ENCODE measurements around the gene KIAA0408.

- TF ChIP-seq, protein P1, sequence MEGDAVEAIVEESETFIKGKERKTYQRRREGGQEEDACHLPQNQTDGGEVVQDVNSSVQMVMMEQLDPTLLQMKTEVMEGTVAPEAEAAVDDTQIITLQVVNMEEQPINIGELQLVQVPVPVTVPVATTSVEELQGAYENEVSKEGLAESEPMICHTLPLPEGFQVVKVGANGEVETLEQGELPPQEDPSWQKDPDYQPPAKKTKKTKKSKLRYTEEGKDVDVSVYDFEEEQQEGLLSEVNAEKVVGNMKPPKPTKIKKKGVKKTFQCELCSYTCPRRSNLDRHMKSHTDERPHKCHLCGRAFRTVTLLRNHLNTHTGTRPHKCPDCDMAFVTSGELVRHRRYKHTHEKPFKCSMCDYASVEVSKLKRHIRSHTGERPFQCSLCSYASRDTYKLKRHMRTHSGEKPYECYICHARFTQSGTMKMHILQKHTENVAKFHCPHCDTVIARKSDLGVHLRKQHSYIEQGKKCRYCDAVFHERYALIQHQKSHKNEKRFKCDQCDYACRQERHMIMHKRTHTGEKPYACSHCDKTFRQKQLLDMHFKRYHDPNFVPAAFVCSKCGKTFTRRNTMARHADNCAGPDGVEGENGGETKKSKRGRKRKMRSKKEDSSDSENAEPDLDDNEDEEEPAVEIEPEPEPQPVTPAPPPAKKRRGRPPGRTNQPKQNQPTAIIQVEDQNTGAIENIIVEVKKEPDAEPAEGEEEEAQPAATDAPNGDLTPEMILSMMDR (conservative IDR thresholded peaks at IDR 0.05 in 1 of 2, IDR thresholded peaks at IDR 0.05 in 1 of 2; ENCODE audit: extremely low read depth in 1 of 2, insufficient read depth in 1 of 2, low read depth in 1 of 2, low read length in 2 of 2) = no peak
- no peak for TF ChIP-seq EZH2 (IDR thresholded peaks at IDR 0.05; ENCODE audit: borderline replicate concordance, low read length)
Measured at GRCh38 chr6:127423921-127424320, 35.3 kb downstream of the KIAA0408 start.
